ENCODE measurements around the gene DUSP3. TPM values are rescaled to one million over a fixed set of nuclear protein-coding genes. Genes with fewer than 3 reads are reported as not detected.
A peak's percentile ranks its signal among the peaks of the same experiment; 100 is the strongest.

DUSP3 gene
- total and polyA plus RNA-seq, 2 of the 13 experiments (the other 11 are each of a cell fraction or from before 2014, with no cell fraction given), result 60.0 to 71.5 TPM

DNA sequence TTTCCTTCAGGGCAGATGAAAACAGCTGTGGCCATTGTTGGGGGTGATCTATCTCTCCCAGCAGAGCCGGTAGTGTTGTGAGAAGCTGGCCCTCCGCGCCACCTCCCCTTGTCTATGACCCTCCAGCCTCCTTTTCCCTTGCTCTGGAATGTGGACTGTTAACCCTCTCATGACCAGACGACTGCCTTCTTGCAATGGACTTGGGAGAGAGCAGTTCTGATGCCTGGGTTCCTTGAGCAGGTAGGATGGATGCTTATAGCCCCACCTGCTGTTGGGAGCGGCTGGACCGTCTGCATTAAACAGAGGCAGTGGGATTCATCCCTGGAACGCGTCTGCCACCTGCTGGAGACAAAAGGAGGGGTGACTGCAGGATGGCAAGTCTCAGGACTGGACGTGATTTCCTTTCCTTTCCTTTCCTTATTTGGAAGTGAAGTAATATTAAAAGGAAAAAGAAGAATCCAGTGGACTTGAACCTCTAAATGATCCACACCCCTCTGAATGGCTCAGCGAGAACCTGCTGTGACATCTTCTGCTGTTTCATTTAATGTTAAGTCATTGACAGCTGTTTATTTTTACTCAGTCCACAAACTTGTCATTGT is 18.4 kb downstream of the DUSP3 start (continued):
- TF ChIP-seq RELA (CRISPR knock-in tag; IDR thresholded peaks at IDR 0.05), result peak; percentile 56; the same call in 1 of the 2 replicates
- TF ChIP-seq ZNF124 (CRISPR knock-in tag; IDR thresholded peaks at IDR 0.05), result 0 out of 2 replicates have a peak, but pooled peaks have one; percentile 82
- TF ChIP-seq, protein P1, sequence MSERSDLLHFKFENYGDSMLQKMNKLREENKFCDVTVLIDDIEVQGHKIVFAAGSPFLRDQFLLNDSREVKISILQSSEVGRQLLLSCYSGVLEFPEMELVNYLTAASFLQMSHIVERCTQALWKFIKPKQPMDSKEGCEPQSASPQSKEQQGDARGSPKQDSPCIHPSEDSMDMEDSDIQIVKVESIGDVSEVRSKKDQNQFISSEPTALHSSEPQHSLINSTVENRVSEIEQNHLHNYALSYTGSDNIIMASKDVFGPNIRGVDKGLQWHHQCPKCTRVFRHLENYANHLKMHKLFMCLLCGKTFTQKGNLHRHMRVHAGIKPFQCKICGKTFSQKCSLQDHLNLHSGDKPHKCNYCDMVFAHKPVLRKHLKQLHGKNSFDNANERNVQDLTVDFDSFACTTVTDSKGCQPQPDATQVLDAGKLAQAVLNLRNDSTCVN (CRISPR knock-in tag; IDR thresholded peaks at IDR 0.05; ENCODE audit: borderline replicate concordance), result peak; percentile 73; the same call in 1 of the 2 replicates
- TF ChIP-seq, protein P2, sequence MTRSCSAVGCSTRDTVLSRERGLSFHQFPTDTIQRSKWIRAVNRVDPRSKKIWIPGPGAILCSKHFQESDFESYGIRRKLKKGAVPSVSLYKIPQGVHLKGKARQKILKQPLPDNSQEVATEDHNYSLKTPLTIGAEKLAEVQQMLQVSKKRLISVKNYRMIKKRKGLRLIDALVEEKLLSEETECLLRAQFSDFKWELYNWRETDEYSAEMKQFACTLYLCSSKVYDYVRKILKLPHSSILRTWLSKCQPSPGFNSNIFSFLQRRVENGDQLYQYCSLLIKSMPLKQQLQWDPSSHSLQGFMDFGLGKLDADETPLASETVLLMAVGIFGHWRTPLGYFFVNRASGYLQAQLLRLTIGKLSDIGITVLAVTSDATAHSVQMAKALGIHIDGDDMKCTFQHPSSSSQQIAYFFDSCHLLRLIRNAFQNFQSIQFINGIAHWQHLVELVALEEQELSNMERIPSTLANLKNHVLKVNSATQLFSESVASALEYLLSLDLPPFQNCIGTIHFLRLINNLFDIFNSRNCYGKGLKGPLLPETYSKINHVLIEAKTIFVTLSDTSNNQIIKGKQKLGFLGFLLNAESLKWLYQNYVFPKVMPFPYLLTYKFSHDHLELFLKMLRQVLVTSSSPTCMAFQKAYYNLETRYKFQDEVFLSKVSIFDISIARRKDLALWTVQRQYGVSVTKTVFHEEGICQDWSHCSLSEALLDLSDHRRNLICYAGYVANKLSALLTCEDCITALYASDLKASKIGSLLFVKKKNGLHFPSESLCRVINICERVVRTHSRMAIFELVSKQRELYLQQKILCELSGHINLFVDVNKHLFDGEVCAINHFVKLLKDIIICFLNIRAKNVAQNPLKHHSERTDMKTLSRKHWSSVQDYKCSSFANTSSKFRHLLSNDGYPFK (CRISPR knock-in tag; IDR thresholded peaks at IDR 0.05; ENCODE audit: borderline replicate concordance), result peak; percentile 44; the same call in 1 of the 2 replicates
- TF ChIP-seq MXD4 (CRISPR knock-in tag; IDR thresholded peaks at IDR 0.05), result peak; percentile 73
- 0 out of 2 replicates have a peak, but pooled peaks have one; percentile 41 for TF ChIP-seq ZNF546 (CRISPR knock-in tag; conservative IDR thresholded peaks at IDR 0.05)
- peak; percentile 81; the same call in 1 of the 2 replicates for TF ChIP-seq GTF3A (CRISPR knock-in tag; conservative IDR thresholded peaks at IDR 0.05)
- TF ChIP-seq ZNF350 (CRISPR knock-in tag; IDR thresholded peaks at IDR 0.05; ENCODE audit: borderline replicate concordance, low read depth), result peak; percentile 76; the same call in 1 of the 2 replicates
- no peak for TF ChIP-seq GABPA (IDR thresholded peaks at IDR 0.05; ENCODE audit: low read depth, low read length)
- no peak for TF ChIP-seq GABPA (CRISPR knock-in tag; IDR thresholded peaks at IDR 0.05; ENCODE audit: low read depth)
- peak; percentile 66; the same call in 1 of the 2 replicates for TF ChIP-seq SMAD1 (CRISPR knock-in tag; IDR thresholded peaks at IDR 0.05; ENCODE audit: borderline replicate concordance, low read depth)
- 0 out of 2 replicates have a peak, but pooled peaks have one; percentile 50 for TF ChIP-seq ZNF792 (CRISPR knock-in tag; IDR thresholded peaks at IDR 0.05)
- TF ChIP-seq SP4 (CRISPR knock-in tag; IDR thresholded peaks at IDR 0.05), result peak; percentile 51; the same call in 1 of the 2 replicates
- TF ChIP-seq, protein P3, sequence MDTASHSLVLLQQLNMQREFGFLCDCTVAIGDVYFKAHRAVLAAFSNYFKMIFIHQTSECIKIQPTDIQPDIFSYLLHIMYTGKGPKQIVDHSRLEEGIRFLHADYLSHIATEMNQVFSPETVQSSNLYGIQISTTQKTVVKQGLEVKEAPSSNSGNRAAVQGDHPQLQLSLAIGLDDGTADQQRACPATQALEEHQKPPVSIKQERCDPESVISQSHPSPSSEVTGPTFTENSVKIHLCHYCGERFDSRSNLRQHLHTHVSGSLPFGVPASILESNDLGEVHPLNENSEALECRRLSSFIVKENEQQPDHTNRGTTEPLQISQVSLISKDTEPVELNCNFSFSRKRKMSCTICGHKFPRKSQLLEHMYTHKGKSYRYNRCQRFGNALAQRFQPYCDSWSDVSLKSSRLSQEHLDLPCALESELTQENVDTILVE (CRISPR knock-in tag; IDR thresholded peaks at IDR 0.05), result peak; percentile 85; the same call in 1 of the 2 replicates
- TF ChIP-seq, protein P4, sequence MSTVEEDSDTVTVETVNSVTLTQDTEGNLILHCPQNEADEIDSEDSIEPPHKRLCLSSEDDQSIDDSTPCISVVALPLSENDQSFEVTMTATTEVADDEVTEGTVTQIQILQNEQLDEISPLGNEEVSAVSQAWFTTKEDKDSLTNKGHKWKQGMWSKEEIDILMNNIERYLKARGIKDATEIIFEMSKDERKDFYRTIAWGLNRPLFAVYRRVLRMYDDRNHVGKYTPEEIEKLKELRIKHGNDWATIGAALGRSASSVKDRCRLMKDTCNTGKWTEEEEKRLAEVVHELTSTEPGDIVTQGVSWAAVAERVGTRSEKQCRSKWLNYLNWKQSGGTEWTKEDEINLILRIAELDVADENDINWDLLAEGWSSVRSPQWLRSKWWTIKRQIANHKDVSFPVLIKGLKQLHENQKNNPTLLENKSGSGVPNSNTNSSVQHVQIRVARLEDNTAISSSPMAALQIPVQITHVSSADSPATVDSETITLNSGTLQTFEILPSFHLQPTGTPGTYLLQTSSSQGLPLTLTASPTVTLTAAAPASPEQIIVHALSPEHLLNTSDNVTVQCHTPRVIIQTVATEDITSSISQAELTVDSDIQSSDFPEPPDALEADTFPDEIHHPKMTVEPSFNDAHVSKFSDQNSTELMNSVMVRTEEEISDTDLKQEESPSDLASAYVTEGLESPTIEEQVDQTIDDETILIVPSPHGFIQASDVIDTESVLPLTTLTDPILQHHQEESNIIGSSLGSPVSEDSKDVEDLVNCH (CRISPR knock-in tag; IDR thresholded peaks at IDR 0.05), result no peak
- TF ChIP-seq, protein P5, sequence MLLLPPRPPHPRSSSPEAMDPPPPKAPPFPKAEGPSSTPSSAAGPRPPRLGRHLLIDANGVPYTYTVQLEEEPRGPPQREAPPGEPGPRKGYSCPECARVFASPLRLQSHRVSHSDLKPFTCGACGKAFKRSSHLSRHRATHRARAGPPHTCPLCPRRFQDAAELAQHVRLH (CRISPR knock-in tag; IDR thresholded peaks at IDR 0.05; ENCODE audit: borderline replicate concordance, low read depth), result peak; percentile 83; the same call in 1 of the 2 replicates
- no peak for TF ChIP-seq ZNF256 (CRISPR knock-in tag; conservative IDR thresholded peaks at IDR 0.05)
- peak; percentile 78 for TF ChIP-seq RXRB (CRISPR knock-in tag; IDR thresholded peaks at IDR 0.05; ENCODE audit: borderline replicate concordance)
- TF ChIP-seq ZNF138 (CRISPR knock-in tag; IDR thresholded peaks at IDR 0.05; ENCODE audit: low read depth), result 0 out of 2 replicates have a peak, but pooled peaks have one; percentile 31
- TF ChIP-seq MBNL3 (CRISPR knock-in tag; conservative IDR thresholded peaks at IDR 0.05), result no peak
- TF ChIP-seq ZBTB42 (CRISPR knock-in tag; IDR thresholded peaks at IDR 0.05), result 0 out of 2 replicates have a peak, but pooled peaks have one; percentile 68
- TF ChIP-seq ZNF501 (CRISPR knock-in tag; IDR thresholded peaks at IDR 0.05), result peak; percentile 89
- no peak for TF ChIP-seq CBX1 (IDR thresholded peaks at IDR 0.05; ENCODE audit: low read depth)
